ENCODE data around the gene IMPDH2.

IMPDH2 gene

GRCh38 chr3:49005998-49006397 lies 23.2 kb downstream of the IMPDH2 start:
- no peak for DNase-seq (ENCODE audit: low read depth)

- no peak for DNase-seq (ENCODE audit: low read depth)
Observed at GRCh38 chr3:49005303-49005680, 23.9 kb downstream of the IMPDH2 start.

GRCh38 chr3:49004352-49005302 lies 24.6 kb downstream of the IMPDH2 start:
- no peak for DNase-seq (ENCODE audit: low read depth)

GRCh38 chr3:49001155-49001554 lies 28.0 kb downstream of the IMPDH2 start:
- no peak for DNase-seq (ENCODE audit: low read depth)

GRCh38 chr3:48999085-48999858 lies 29.9 kb downstream of the IMPDH2 start:
- DNase-seq (ENCODE audit: low read depth), result no peak

GRCh38 chr3:48997714-48998637 lies 31.2 kb downstream of the IMPDH2 start:
- DNase-seq (ENCODE audit: low read depth), result no peak

- no peak for DNase-seq (ENCODE audit: low read depth)
Observed at GRCh38 chr3:48997102-48997635, 32.0 kb downstream of the IMPDH2 start.

GRCh38 chr3:48996640-48997039 lies 32.6 kb downstream of the IMPDH2 start:
- DNase-seq (ENCODE audit: low read depth), result no peak

GRCh38 chr3:48993834-48994233 lies 35.4 kb downstream of the IMPDH2 start:
- no peak for DNase-seq (ENCODE audit: low read depth)

GRCh38 chr3:48991851-48992545 lies 37.2 kb downstream of the IMPDH2 start:
- no peak for DNase-seq (ENCODE audit: low read depth)

GRCh38 chr3:48990636-48991469 lies 38.3 kb downstream of the IMPDH2 start:
- DNase-seq (ENCODE audit: low read depth), result no peak

GRCh38 chr3:48989796-48990635 lies 39.2 kb downstream of the IMPDH2 start, which contains the start of gene P4HTM:
P4HTM (plus strand) TSS chr3:48990241; CDS start chr3:48990257, 16 bp downstream.
- peak; percentile 61 for DNase-seq (ENCODE audit: low read depth)

- DNase-seq (ENCODE audit: low read depth), result no peak
Observed at GRCh38 chr3:48989126-48989795, 39.9 kb downstream of the IMPDH2 start.

GRCh38 chr3:48985831-48986376 lies 43.3 kb downstream of the IMPDH2 start:
- DNase-seq (ENCODE audit: low read depth), result no peak

GRCh38 chr3:48984663-48985062 lies 44.5 kb downstream of the IMPDH2 start:
- no peak for DNase-seq (ENCODE audit: low read depth)

- no peak for DNase-seq (ENCODE audit: low read depth)
Observed at GRCh38 chr3:48983096-48983495, 46.1 kb downstream of the IMPDH2 start.

- no peak for DNase-seq (ENCODE audit: low read depth)
Observed at GRCh38 chr3:48982686-48983085, 46.5 kb downstream of the IMPDH2 start.

GRCh38 chr3:48982016-48982415 lies 47.2 kb downstream of the IMPDH2 start:
- no peak for DNase-seq (ENCODE audit: low read depth)

All from stimulated activated CD8-positive, alpha-beta memory T cell treated with anti-CD3 and anti-CD28 coated beads, Interleukin-7, amount 100 ng/mL, for 24 hours (primary cell).